ENCODE measurements around the gene KIF1A. TPM values are rescaled to one million over a fixed set of nuclear protein-coding genes. Genes with fewer than 3 reads are reported as not detected.

Gene KIF1A
- total RNA-seq, 1 donor from 2014 or later, result 52.2 TPM

DNA sequence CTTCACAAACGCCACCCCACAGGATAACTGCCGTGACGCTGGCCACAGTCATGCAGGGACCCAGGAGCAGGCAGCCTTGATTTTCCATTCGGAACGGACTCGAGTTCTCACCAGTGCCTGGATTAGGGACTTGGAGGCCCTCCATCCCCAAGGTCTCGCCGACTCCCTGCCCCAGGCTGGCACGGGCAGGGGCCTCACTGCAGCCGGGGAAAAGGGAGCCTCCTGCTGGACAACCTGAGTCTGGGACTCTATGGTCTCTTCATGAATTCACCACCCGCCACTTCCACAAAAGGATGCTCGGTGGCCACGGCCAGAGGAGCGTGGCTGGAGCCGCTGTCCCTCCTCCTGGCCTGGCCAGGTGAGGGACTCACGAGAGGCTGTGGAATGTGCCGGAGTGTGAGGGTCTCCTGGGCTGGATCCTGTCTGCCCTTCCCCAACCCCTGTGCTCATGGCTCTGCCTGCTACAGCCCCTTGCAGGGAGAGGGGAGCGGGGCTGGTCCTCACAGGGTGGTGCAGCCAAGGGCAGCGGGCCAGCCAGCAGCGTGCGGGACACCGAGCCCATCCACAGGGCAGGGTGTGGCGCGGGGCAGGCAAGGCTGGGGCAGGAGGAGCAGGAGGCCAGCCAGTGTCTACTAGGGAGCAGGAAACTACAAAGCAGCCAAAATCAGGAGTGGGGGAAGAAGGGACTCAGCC is 86.1 kb downstream of the KIF1A start:
- H3K4me3 Mint-ChIP-seq (ENCODE audit: unreplicated experiment), result no peak overlapping the region
- peaks cover 11% of the 10 kb centered on the region for H3K27me3 Mint-ChIP-seq (ENCODE audit: unreplicated experiment)
- H3K27ac Mint-ChIP-seq (ENCODE audit: unreplicated experiment), result no peak overlapping the region
- TF ChIP-seq CTCF (IDR thresholded peaks at IDR 0.05; ENCODE audit: unreplicated experiment), result no peak
- H3K9me3 Mint-ChIP-seq (ENCODE audit: unreplicated experiment), result no peaks in the 10 kb centered on the region
- peaks cover 4% of the 10 kb centered on the region for H3K36me3 Mint-ChIP-seq (ENCODE audit: low read depth, unreplicated experiment)
- peak; percentile 24 for DNase-seq (ENCODE audit: low spot score)
- H3K4me1 Mint-ChIP-seq (ENCODE audit: unreplicated experiment), result no peaks in the 10 kb centered on the region

- Mint-ChIP-seq H3K27ac (ENCODE audit: unreplicated experiment) (no peak overlapping the region), H3K27me3 (ENCODE audit: unreplicated experiment) (peaks cover 11% of the 10 kb centered on the region), H3K4me1 (ENCODE audit: unreplicated experiment) (no peaks in the 10 kb centered on the region), H3K4me3 (ENCODE audit: unreplicated experiment) (no peak overlapping the region), H3K36me3 (ENCODE audit: low read depth, unreplicated experiment) (peaks cover 3% of the 10 kb centered on the region), H3K9me3 (ENCODE audit: unreplicated experiment) (no peaks in the 10 kb centered on the region)
- TF ChIP-seq CTCF (IDR thresholded peaks at IDR 0.05; ENCODE audit: unreplicated experiment), result no peak
- DNase-seq (ENCODE audit: low spot score), result no peak
Measured at GRCh38 chr2:240732911-240733622, 87.0 kb downstream of the KIF1A start.

DNA sequence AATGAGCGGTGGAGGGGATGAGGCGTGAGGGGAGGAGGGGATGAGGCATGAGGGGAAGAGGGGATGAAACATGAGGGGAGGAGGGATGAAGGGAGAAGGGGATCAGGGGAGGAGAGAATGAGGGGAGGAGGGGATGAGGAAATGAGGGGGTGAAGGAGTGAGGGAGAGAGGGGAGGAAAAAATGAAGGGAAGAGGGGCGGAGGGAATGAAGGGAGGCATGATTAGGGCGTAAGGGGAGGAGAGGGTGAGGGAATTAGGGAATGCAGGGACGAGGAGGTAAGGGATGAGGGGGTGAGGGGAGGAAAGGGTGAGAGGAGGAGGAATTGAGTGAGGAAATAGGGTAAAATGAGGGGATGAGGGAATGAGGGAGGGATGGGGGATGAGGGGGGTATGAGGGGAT is 87.8 kb downstream of the KIF1A start:
- Mint-ChIP-seq H3K9me3 (ENCODE audit: unreplicated experiment) (no peaks in the 10 kb centered on the region), H3K27ac (ENCODE audit: unreplicated experiment) (no peak overlapping the region), H3K4me1 (ENCODE audit: unreplicated experiment) (no peaks in the 10 kb centered on the region), H3K4me3 (ENCODE audit: unreplicated experiment) (no peak overlapping the region), H3K36me3 (ENCODE audit: low read depth, unreplicated experiment) (peaks cover 3% of the 10 kb centered on the region), H3K27me3 (ENCODE audit: unreplicated experiment) (peaks cover 11% of the 10 kb centered on the region)
- no peak for TF ChIP-seq CTCF (IDR thresholded peaks at IDR 0.05; ENCODE audit: unreplicated experiment)
- DNase-seq (ENCODE audit: low spot score), result no peak

- Mint-ChIP-seq H3K36me3 (ENCODE audit: low read depth, unreplicated experiment) (peaks cover 8% of the 10 kb centered on the region), H3K4me1 (ENCODE audit: unreplicated experiment) (no peaks in the 10 kb centered on the region), H3K9me3 (ENCODE audit: unreplicated experiment) (no peaks in the 10 kb centered on the region), H3K27ac (ENCODE audit: unreplicated experiment) (no peak overlapping the region), H3K27me3 (ENCODE audit: unreplicated experiment) (peaks cover 11% of the 10 kb centered on the region), H3K4me3 (ENCODE audit: unreplicated experiment) (no peak overlapping the region)
- TF ChIP-seq CTCF (IDR thresholded peaks at IDR 0.05; ENCODE audit: unreplicated experiment), result no peak
- no peak for DNase-seq (ENCODE audit: low spot score)
Measured at GRCh38 chr2:240731178-240731545, 88.9 kb downstream of the KIF1A start.

Data from endothelial cell (in vitro differentiated cells).